IMR-90 (cell line): ENCODE measurements around the gene BMPER.

Source experiments
- CEBPB ChIP-seq: IDR thresholded peaks from 2 replicates; pipeline ENCODE4 v1.6.1; 2012; ENCODE audit warnings: low read depth, low read length, improper control_type of control experiment
- FOS ChIP-seq: fragments of 150-350 bp; IDR thresholded peaks from 2 replicates; pipeline ENCODE4 v1.6.1; 2016; ENCODE audit warnings: low read depth, low read length
- MXI1 ChIP-seq: IDR thresholded peaks from 2 replicates; pipeline ENCODE4 v1.6.1; 2012; ENCODE audit warnings: low read depth, mild to moderate bottlenecking, low read length, moderate library complexity, borderline replicate concordance
- POLR2A ChIP-seq: IDR thresholded peaks from 2 replicates; pipeline ENCODE4 v1.6.1; 2012; ENCODE audit warnings: mild to moderate bottlenecking, low read depth, low read length
- RCOR1 ChIP-seq: IDR thresholded peaks from 2 replicates; pipeline ENCODE4 v1.6.1; 2012; ENCODE audit warnings: mild to moderate bottlenecking, low read length, improper control_type of control experiment; ENCODE audit not compliant: insufficient replicate concordance
- RFX5 ChIP-seq: IDR thresholded peaks from 2 replicates; pipeline ENCODE4 v1.8.0; 2012; ENCODE audit warnings: low read depth, mild to moderate bottlenecking, low read length, moderate library complexity
- USF2 ChIP-seq: fragments of 150-350 bp; IDR thresholded peaks from 2 replicates; pipeline ENCODE4 v1.6.1; 2017; ENCODE audit warnings: mild to moderate bottlenecking, antibody characterized with exemption, low read length, low read depth
- TF ChIP-seq, protein P1 (sequence below): conservative IDR thresholded peaks from 2 replicates; pipeline ENCODE4 v1.5.1; 2012; ENCODE audit warnings: mild to moderate bottlenecking, low read depth, low read length, improper control_type of control experiment

DNA sequence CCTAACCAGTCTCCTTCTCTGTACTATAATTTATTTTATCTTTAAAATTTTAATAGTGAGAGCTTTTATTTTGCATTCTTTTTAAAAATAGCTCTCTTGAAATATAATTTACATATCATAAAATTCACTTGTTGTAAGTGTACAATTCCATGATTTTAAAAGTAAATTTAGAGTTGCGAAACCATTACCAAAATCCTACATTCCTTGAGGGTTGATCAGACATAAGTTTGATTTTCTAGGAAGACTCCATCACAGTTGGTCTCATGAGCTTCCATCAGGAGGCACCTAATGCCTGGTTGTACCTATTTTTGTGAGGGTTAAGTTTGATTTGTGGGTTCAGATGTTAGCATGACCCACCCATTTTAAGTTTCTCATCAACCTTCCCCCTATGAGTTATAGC lies 108.1 kb downstream of the BMPER start:
- TF ChIP-seq, protein P1, sequence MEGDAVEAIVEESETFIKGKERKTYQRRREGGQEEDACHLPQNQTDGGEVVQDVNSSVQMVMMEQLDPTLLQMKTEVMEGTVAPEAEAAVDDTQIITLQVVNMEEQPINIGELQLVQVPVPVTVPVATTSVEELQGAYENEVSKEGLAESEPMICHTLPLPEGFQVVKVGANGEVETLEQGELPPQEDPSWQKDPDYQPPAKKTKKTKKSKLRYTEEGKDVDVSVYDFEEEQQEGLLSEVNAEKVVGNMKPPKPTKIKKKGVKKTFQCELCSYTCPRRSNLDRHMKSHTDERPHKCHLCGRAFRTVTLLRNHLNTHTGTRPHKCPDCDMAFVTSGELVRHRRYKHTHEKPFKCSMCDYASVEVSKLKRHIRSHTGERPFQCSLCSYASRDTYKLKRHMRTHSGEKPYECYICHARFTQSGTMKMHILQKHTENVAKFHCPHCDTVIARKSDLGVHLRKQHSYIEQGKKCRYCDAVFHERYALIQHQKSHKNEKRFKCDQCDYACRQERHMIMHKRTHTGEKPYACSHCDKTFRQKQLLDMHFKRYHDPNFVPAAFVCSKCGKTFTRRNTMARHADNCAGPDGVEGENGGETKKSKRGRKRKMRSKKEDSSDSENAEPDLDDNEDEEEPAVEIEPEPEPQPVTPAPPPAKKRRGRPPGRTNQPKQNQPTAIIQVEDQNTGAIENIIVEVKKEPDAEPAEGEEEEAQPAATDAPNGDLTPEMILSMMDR, result no peak
- TF ChIP-seq USF2 (no peak), RFX5 (no peak), POLR2A (no peak), MXI1 (no peak), RCOR1 (no peak), CEBPB (peak; percentile 84), FOS (no peak)
